Measurements from ENCODE around the gene CAPN8. TPM values are rescaled to one million over a fixed set of nuclear protein-coding genes. Genes with fewer than 3 reads are reported as not detected.

The CAPN8 gene
- total RNA-seq, 4 donors from 2014 or later, result 55.4 to 273 (median 91.6) TPM

DNA sequence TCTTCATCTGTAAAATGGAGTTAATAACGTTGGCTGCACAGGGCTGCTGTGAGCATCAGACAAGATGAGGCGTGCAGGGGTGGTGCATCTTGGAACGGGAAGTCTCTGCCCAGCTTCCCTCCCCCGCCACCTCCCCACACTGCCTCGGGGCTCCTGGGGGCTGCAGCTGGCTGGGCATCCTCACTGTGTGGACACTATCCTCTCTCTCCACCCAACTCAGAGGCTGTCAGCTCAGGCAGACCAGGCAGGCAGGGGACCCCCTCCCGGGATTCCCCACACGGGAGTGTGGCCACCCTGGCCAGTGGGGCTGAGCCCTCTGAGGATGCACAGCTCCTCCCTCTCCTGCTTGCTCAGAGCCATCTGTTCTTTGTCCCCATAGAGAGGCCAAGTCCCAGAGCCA is 149.6 kb downstream of the CAPN8 start:
- in situ Hi-C loops (cut with MboI; ENCODE audit: low pct_ligation_motif_present in 1 of 4, low pct_unique_long_range_greater_than_20kb in 1 of 4, low sequenced_read_pairs in 3 of 4), result no loop called here
- 72 to 89% methylated on average over 3 to 7 of the region's 7 CpGs for WGBS, 2 donors (ENCODE audit: low coverage in 1 of 2)
- TF ChIP-seq EP300 (IDR thresholded peaks at IDR 0.05; ENCODE audit: low read depth) (no peak), POLR2A (IDR thresholded peaks at IDR 0.05) (no peak), POLR2AphosphoS5 (IDR thresholded peaks at IDR 0.05) (no peak)
- TF ChIP-seq, protein P1, sequence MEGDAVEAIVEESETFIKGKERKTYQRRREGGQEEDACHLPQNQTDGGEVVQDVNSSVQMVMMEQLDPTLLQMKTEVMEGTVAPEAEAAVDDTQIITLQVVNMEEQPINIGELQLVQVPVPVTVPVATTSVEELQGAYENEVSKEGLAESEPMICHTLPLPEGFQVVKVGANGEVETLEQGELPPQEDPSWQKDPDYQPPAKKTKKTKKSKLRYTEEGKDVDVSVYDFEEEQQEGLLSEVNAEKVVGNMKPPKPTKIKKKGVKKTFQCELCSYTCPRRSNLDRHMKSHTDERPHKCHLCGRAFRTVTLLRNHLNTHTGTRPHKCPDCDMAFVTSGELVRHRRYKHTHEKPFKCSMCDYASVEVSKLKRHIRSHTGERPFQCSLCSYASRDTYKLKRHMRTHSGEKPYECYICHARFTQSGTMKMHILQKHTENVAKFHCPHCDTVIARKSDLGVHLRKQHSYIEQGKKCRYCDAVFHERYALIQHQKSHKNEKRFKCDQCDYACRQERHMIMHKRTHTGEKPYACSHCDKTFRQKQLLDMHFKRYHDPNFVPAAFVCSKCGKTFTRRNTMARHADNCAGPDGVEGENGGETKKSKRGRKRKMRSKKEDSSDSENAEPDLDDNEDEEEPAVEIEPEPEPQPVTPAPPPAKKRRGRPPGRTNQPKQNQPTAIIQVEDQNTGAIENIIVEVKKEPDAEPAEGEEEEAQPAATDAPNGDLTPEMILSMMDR (IDR thresholded peaks at IDR 0.05), result no peak
- Histone ChIP-seq H3K4me3 (no peak overlapping the region), H3K9me3 (no peaks in the 10 kb centered on the region), H3K27ac (no peak overlapping the region), H3K27me3 (no peaks in the 10 kb centered on the region), H3K4me1 (no peaks in the 10 kb centered on the region), H3K36me3 (no peaks in the 10 kb centered on the region)
- intact Hi-C loops (cut with DNase I; ENCODE audit: low total_unique reads), result no loop called here
- no peak for DNase-seq

DNA sequence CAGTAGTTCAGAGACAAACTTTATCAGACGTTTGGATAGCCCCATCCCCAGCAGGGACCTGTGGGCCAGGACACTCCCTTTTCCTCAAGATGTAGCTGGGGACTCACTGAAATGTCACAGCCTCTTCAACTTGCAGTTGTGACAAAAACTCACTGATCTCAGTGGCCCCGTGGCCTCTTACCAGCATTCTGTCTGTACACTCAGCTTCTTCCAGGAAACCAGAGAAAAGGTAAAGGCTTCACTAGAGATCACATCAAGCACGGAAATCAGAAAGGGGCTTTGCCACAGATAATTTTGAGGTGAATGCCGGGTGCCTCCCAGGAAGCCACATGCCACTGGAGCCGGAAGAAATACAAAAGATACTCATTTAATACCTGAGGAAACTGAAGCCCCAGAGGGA is 150.1 kb downstream of the CAPN8 start:
- Histone ChIP-seq H3K36me3 (no peaks in the 10 kb centered on the region), H3K4me3 (no peak overlapping the region), H3K27me3 (no peaks in the 10 kb centered on the region), H3K9me3 (no peaks in the 10 kb centered on the region), H3K4me1 (no peaks in the 10 kb centered on the region), H3K27ac (no peak overlapping the region)
- no peak for DNase-seq
- in situ Hi-C loops (cut with MboI; ENCODE audit: low pct_ligation_motif_present in 1 of 4, low pct_unique_long_range_greater_than_20kb in 1 of 4, low sequenced_read_pairs in 3 of 4) (no loop called here), intact Hi-C loops (cut with DNase I; ENCODE audit: low total_unique reads) (no loop called here)
- WGBS, 2 donors (ENCODE audit: low coverage in 1 of 2), result 72% methylated on average over 5 of the region's 5 CpGs; no CpG with 5 or more reads in 1 of the 2 donors
- TF ChIP-seq, protein P1 (IDR thresholded peaks at IDR 0.05), result no peak
- no peak for TF ChIP-seq EP300 (IDR thresholded peaks at IDR 0.05; ENCODE audit: low read depth)
- TF ChIP-seq POLR2AphosphoS5 (IDR thresholded peaks at IDR 0.05), result no peak
- TF ChIP-seq POLR2A (IDR thresholded peaks at IDR 0.05), result no peak

DNA sequence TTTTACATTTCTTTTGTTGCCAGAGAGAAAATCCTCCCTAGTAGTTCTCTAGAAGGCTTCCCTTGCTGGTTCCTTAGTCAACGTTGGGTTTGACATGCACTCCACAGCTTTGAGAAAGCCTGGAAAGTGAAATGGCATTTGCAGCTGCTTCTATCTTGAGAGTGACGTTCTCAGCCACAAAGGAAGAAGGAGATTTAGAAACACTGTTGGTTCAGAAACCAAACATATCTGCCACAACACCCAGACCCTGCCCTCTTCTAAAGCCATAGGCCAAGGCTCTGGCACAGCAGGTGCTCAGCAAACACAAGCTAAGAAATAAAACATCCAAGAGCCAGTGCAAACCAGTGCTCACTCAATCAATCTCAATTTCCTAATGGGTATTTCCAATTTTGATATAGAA is 150.9 kb downstream of the CAPN8 start:
- no peaks in the 10 kb centered on the region for H3K36me3 ChIP-seq
- 53 to 54% methylated on average over 2 of the region's 2 CpGs for WGBS, 2 donors (ENCODE audit: low coverage in 1 of 2)
- no peak overlapping the region for H3K4me3 ChIP-seq
- intact Hi-C loops (cut with DNase I; ENCODE audit: low total_unique reads), result no loop called here
- no peaks in the 10 kb centered on the region for H3K9me3 ChIP-seq
- no peaks in the 10 kb centered on the region for H3K27me3 ChIP-seq
- H3K4me1 ChIP-seq, result no peaks in the 10 kb centered on the region
- DNase-seq, result no peak
- TF ChIP-seq EP300 (IDR thresholded peaks at IDR 0.05; ENCODE audit: low read depth) (no peak), POLR2A (IDR thresholded peaks at IDR 0.05) (no peak), POLR2AphosphoS5 (IDR thresholded peaks at IDR 0.05) (no peak)
- TF ChIP-seq, protein P1 (IDR thresholded peaks at IDR 0.05), result no peak
- no peak overlapping the region for H3K27ac ChIP-seq
- in situ Hi-C loops (cut with MboI; ENCODE audit: low pct_ligation_motif_present in 1 of 4, low pct_unique_long_range_greater_than_20kb in 1 of 4, low sequenced_read_pairs in 3 of 4), result no loop called here

DNA sequence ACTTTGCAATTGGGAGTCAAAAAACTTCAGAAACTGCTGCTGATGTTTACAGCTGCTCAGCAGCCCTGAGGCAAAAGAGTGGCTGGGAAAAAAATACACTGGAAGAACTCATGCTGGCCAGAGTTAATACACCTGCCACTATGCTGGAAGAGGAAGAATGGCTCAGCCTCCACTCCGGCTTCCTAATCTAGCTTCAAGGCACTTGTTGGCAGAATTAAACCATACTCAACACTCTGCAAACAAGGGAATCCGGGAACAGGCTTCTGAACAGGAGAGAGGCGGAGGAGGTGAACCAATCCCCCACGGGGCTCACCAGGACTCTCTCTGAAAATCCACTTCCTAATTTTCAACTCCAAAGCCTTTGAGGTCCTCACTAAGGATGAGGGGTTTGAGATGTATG is 152.2 kb downstream of the CAPN8 start:
- Histone ChIP-seq H3K4me1 (no peaks in the 10 kb centered on the region), H3K9me3 (no peaks in the 10 kb centered on the region), H3K4me3 (no peak overlapping the region), H3K27ac (no peak overlapping the region), H3K36me3 (no peaks in the 10 kb centered on the region), H3K27me3 (no peaks in the 10 kb centered on the region)
- 40% methylated on average over 4 of the region's 4 CpGs; no CpG with 5 or more reads in 1 of the 2 donors for WGBS, 2 donors (ENCODE audit: low coverage in 1 of 2)
- TF ChIP-seq POLR2AphosphoS5 (IDR thresholded peaks at IDR 0.05), result no peak
- TF ChIP-seq, protein P1 (IDR thresholded peaks at IDR 0.05), result no peak
- TF ChIP-seq POLR2A (IDR thresholded peaks at IDR 0.05), result no peak
- no peak for TF ChIP-seq EP300 (IDR thresholded peaks at IDR 0.05; ENCODE audit: low read depth)
- intact Hi-C loops (cut with DNase I; ENCODE audit: low total_unique reads), result no loop called here
- DNase-seq, result no peak
- in situ Hi-C loops (cut with MboI; ENCODE audit: low pct_ligation_motif_present in 1 of 4, low pct_unique_long_range_greater_than_20kb in 1 of 4, low sequenced_read_pairs in 3 of 4), result no loop called here

Data from transverse colon (tissue), 4 donors.